Heart right ventricle (tissue), 16 donors: Measurements from ENCODE around the gene POU6F2. TPM values are rescaled to one million over a fixed set of nuclear protein-coding genes. Genes with fewer than 3 reads are reported as not detected.

Experiments used
- ATAC-seq, 8 donors: fragments of 200-7000 bp; cut with Tn5 transposase; one replicate each; pipeline ENCODE4 v1.9.1; 2020; ENCODE audit warnings: mild to moderate bottlenecking in 8 of 8, moderate library complexity in 8 of 8, moderate number of reproducible peaks in 1 of 8
- DNase-seq, 2 donors: peaks; one replicate each; pipeline ENCODE4 v3.0.0-alpha.2; 2020
- H3K27ac ChIP-seq, 10 donors: fragments of 200-600 bp; sonication (generic) in 2 of 10; one replicate each; pipeline versions ENCODE4 v1.5.0 to v1.8.0; 2020 to 2022; ENCODE audit warnings: mild to moderate bottlenecking in 3 of 10
- H3K27me3 ChIP-seq, 7 donors: fragments of 200-600 bp; one replicate each; pipeline ENCODE4 v1.8.0; 2021 to 2022; ENCODE audit warnings: mild to moderate bottlenecking in 2 of 7
- H3K36me3 ChIP-seq, 9 donors: fragments of 200-600 bp; sonication (generic) in 1 of 9; one replicate each; pipeline versions ENCODE4 v1.5.0 to v1.8.0; 2020 to 2022; ENCODE audit warnings: mild to moderate bottlenecking in 2 of 9
- H3K4me1 ChIP-seq, 9 donors: fragments of 200-600 bp; sonication (generic) in 1 of 9; one replicate each; pipeline versions ENCODE4 v1.5.0 to v1.8.0; 2020 to 2022; ENCODE audit warnings: mild to moderate bottlenecking in 4 of 9
- H3K4me3 ChIP-seq, 10 donors: fragments of 200-600 bp; sonication (generic) in 2 of 10; one replicate each; pipeline versions ENCODE4 v1.5.0 to v1.8.0; 2020 to 2022; ENCODE audit warnings: mild to moderate bottlenecking in 7 of 10, moderate library complexity in 2 of 10
- H3K9me3 ChIP-seq, 11 donors: fragments of 200-600 bp in 10 of 11; sonication (generic) in 2 of 11; one replicate each; pipeline versions ENCODE4 v1.5.0 to v1.8.0; 2013 to 2022; ENCODE audit warnings: mild to moderate bottlenecking in 2 of 11, control low read depth in 1 of 11, moderate library complexity in 1 of 11
- CTCF ChIP-seq, 9 donors: fragments of 200-600 bp; sonication (generic) in 2 of 9; IDR thresholded peaks; one replicate each; pipeline versions ENCODE4 v1.5.0 to v1.8.0; 2021 to 2022; ENCODE audit warnings: antibody characterized with exemption in 9 of 9, mild to moderate bottlenecking in 5 of 9, moderate library complexity in 1 of 9
- WGBS, 2 donors: extraction: QIAGEN DNeasy Blood & Tissue Kit; methylation state at CpG; one replicate each; pipeline ENCODE4 v1.1.7; 2013; ENCODE audit warnings: inconsistent platforms in 1 of 2; 5-methylcytosine and 5-hydroxymethylcytosine counted together
- intact Hi-C, 10 donors: fragments of 100-400 bp; cut with DNase I; formaldehyde crosslinking; loops; one replicate each; pipeline versions ENCODE4 v1.11.1 to v1.14.2; 2022
- polyA plus RNA-seq, 2 donors: library from polyadenylated mRNA; stranded (reverse); fragments of 200-250 nt; gene quantifications; one replicate each; pipeline ENCODE4 v1.2.3, GENCODE V29; 2013
- total RNA-seq, 10 donors: library from RNA; stranded (reverse); fragmentation: NEBNext Ultra II Directional in 3 of 10; extraction: Animal tissue kit (Norgen Biotek cat#: 25700) in 3 of 10; gene quantifications; one replicate each; pipeline versions ENCODE4 v1.2.1 to v1.2.4, GENCODE V29; 2021 to 2023
- donor health status: Arrhythmogenic right ventricular cardiomyopathy.
- donor health status: ischemic (EF 13 %, LVEDD 7.1; RV severe dilation, severe dysfunction).
- donor health status: healthy with polysubstance abuse.
- donor health status: DM: no; HTN: yes; CAD: no.
- donor health status: DM: no; HTN: no; CAD: no.
- donor health status: ischemic (EF 25% LVEDD 6.9; RV normal size, moderate dysfunction).
- donor health status: ischemic (EF 25% LVEDD 5.7; RV mildly dilated, moderate dysfunction).
- donor health status: healthy.
- donor health status: DM: yes; HTN: yes; CAD: no.
- donor health status: Ischemic cardiomyopathy.
- donor health status: ischemic (EF 35%, LVEDD 5.7; RV mildly dilated, moderate dysfunction).
- donor health status: nonischemic (EF 11% LVEDD 7.7; RV severe dilation, severe dysfunction).
- donor health status: DM: yes; HTN: yes; CAD: no.
- donor health status: PGD.
- donor health status: ischemic (EF 29% LVEDD 5.4; RV normal size, mild dysfunction).
- donor health status: nonischemic (EF 23%, LVEDD 6.1; RV moderate dilation, normal function).

POU6F2 gene
- total and polyA plus RNA-seq, 12 donors = under 0.01 to 0.83 (median 0.34) TPM

- intact Hi-C loops = no loop called here
- peaks cover 0 to 7% (median 0%) of the 10 kb centered on the region in 11 donors for H3K9me3 ChIP-seq
- peaks cover 0 to 4% (median 0%) of the 10 kb centered on the region in 7 donors for H3K27me3 ChIP-seq
- no peak overlapping the region for H3K27ac ChIP-seq
- 54 to 72% methylated on average over 1 of the region's 1 CpG for WGBS, 2 donors
- H3K36me3 ChIP-seq = no peaks in the 10 kb centered on the region
- DNase-seq = no peak
- TF ChIP-seq CTCF (IDR thresholded peaks at IDR 0.05) = no peak
- H3K4me3 ChIP-seq = no peak overlapping the region
- no peak for ATAC-seq
- no peaks in the 10 kb centered on the region for H3K4me1 ChIP-seq
Observed at GRCh38 chr7:39045231-39045630, 67.5 kb downstream of the POU6F2 start.

- no peak for TF ChIP-seq CTCF (IDR thresholded peaks at IDR 0.05)
- H3K4me3 ChIP-seq = no peak overlapping the region
- H3K27ac ChIP-seq = no peak overlapping the region
- no peaks in the 10 kb centered on the region for H3K36me3 ChIP-seq
- no peaks in the 10 kb centered on the region for H3K27me3 ChIP-seq
- no peaks in the 10 kb centered on the region for H3K4me1 ChIP-seq
- DNase-seq (no peak), ATAC-seq (no peak)
- WGBS, 2 donors = 69 to 77% methylated on average over 1 of the region's 1 CpG
- H3K9me3 ChIP-seq = peaks cover 0 to 19% (median 0%) of the 10 kb centered on the region in 11 donors
- intact Hi-C loops = no loop called here
Observed at GRCh38 chr7:39051279-39051678, 73.6 kb downstream of the POU6F2 start.

GRCh38 chr7:39051707-39052106 is 74.0 kb downstream of the POU6F2 start:
- no peak for ATAC-seq
- Histone ChIP-seq H3K36me3 (no peaks in the 10 kb centered on the region), H3K27ac (no peak overlapping the region), H3K27me3 (no peaks in the 10 kb centered on the region), H3K9me3 (peaks cover 0 to 24% (median 0%) of the 10 kb centered on the region in 11 donors), H3K4me3 (no peak overlapping the region), H3K4me1 (no peaks in the 10 kb centered on the region)
- DNase-seq = no peak
- intact Hi-C loops = no loop called here
- TF ChIP-seq CTCF (IDR thresholded peaks at IDR 0.05) = no peak
- WGBS, 2 donors = 83 to 91% methylated on average over 4 of the region's 4 CpGs

- DNase-seq = no peak
- Histone ChIP-seq H3K27me3 (no peaks in the 10 kb centered on the region), H3K9me3 (peaks cover 0 to 23% (median 2%) of the 10 kb centered on the region in 11 donors), H3K4me3 (no peak overlapping the region), H3K27ac (no peak overlapping the region), H3K36me3 (no peaks in the 10 kb centered on the region), H3K4me1 (no peaks in the 10 kb centered on the region)
- intact Hi-C loops = no loop called here
- no peak for ATAC-seq
- no peak for TF ChIP-seq CTCF (IDR thresholded peaks at IDR 0.05)
- 56 to 59% methylated on average over 4 of the region's 4 CpGs for WGBS, 2 donors
Observed at GRCh38 chr7:39054731-39055130, 77.0 kb downstream of the POU6F2 start.
